ENCODE results near the gene MAP7D1.
"Not testable (repeated sequence)": the region's sequence is repeated elsewhere in the genome, so short reads cannot be mapped to it uniquely, and the experiment has no call there.

The MAP7D1 gene

DNA sequence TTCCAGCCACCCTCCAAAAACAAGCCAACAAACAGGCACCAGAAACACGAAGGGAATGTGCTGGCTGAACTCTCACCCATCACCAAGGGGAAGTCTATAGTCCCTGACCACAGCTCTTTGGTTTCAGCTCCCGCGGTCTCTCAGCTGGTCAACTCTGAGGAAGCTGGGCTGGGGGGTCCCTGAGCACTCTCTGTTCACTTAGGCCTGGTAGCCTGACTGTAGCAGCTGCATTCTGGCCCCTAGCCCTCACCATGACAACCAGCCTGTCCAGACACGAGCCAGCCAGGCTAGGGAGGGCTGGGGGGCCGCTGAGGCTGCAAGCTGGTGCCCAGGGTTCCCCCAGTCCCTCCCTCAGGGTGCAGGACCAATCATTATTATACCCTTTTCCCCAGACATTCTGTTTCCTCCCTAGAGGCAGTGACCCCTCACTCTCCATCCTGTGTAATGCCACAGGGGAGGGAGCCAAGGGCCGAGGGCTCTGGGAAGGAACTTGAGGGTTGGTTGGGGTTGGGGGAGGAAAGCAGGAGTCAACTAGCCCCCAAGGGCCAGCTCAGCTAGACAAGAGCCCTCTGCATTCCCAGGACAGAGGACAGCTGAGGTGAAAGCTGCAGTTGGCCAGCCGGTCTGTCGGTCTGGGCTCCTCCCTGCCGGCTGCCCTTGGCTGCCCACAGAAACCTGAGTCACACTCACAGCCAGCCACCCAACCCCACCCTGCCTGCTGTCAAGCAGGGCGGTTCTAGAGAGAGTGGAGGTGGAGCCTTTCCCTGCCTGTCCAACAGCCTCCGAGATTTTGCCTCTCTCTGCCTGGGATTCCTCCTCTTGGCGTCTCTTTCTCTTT lies 5.4 kb upstream of the MAP7D1 start:
- in situ Hi-C loops (cut with HindIII; ENCODE audit: low sequenced_read_pairs) = no loop called here

DNA sequence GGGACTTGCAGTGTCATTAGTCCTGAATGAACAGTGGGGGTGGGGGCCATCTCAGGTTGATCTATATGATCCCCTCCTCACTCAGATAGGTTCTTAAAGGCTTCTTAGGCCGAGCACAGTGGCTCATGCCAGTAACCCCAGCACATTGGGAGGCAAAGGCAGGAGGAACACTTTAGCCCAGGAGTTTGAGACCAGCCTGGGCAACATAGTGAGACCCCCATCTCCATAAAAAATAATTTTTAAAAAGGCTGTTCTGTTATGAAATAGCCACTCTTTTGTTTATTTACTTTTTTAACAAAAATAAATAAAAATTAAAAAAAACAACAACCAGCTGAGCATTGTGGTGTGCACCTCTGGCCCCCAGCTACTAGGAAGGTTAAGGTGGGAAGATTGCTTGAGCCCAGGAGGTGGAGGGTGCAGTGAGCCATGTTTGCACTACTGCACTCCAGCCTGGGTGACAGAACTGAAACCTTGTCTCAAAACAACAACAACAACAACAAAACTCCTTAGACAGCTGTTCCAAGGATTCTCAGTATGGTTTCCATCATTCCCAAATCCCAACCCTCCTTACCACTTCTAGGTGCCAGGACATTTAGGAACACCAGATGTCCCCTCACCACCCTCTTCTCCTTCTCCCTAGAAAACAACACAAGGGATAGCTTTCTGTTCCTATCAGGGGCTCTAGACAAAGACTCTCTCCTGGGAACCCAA lies 4.7 kb upstream of the MAP7D1 start:
- in situ Hi-C loops (cut with HindIII; ENCODE audit: low sequenced_read_pairs) = no loop called here

DNA sequence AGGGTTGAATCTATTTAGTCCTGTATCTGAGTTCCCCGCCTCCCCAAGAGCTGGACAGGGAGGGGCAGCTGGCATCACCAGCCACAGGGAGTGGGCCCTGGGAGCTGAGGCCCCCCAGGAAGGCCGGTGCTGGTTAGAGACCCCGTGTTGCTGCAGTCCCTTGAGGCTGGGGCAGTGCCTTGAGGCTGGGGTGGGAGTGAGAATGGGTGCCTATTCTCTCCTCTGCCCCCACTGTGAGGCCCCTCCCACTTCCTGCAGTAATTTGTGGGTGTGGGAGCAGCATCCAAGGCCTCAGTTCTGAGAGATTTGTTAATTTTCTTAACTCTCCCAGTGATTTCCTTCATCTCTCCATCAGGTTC lies 4.1 kb upstream of the MAP7D1 start:
- in situ Hi-C loops (cut with HindIII; ENCODE audit: low sequenced_read_pairs) = no loop called here

DNA sequence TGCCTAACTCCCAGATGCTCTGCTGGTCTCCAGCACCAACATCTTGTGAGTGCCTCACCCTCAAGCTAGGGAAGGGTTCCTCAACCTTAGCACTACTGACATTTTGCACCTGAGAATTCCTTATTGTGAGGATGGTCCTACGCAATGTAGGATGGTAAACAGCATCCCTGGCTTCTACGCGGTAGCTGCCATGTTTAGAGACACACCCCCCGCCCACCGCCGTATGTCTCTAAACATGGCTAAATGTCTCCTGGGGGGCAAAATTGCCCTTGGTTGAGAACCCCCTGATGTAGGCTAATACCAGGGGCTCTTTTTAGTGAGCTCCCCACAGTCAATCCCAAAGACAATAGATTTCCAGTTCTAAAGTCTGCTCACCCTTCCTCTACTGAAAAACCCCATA lies 2.5 kb upstream of the MAP7D1 start:
- in situ Hi-C loops (cut with HindIII; ENCODE audit: low sequenced_read_pairs) = no loop called here

DNA sequence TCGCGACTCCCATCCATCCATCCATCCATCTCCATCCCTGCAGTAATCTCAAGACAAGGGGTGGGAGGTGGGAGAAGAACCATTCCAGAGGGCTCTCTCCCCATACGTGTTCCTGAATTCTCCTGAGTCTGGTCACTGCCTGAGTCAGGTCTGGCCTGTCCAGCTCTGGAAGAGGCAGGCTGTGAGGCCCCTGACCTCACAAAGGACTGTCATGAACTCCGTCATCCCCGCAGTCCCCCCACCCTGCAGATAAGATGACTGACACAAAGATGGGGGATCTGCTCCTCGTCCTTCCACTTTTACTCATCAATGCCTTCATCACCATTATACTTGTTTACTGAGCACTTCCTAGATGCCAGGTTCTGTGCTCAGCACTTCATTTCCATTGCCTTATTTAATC lies 1.6 kb upstream of the MAP7D1 start:
- in situ Hi-C loops (cut with HindIII; ENCODE audit: low sequenced_read_pairs) = no loop called here

DNA sequence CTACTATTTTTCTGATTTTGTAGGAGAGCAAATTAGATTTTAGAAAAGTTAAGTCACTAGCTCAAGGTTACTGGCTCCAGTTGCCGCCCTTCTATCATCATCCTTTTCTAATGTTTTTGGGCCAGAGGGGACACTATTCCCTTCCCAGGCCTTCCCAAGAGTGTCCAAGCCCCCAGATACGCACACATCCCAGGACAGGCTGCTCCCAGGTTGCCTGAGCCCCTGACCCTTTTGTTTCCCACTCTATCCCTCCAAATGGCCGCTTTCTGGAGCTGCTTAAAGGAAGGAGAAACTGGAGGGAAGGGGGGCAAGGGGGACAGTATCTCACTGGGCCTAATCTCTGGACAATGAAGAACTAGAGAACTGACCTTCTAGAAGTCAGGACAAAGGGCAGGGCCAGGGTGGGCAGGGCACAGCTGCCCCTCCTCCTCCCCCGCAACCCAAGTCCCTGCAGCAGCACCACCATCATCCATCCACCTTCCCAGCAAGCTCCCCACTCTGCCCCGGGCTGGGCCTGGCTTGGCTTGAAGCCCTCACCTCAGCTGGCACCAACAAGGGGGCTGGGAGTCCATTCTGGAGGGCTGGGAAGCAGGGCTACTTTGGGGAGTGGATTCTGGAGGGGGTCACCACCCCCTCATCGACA lies 1.1 kb upstream of the MAP7D1 start:
- in situ Hi-C loops (cut with HindIII; ENCODE audit: low sequenced_read_pairs) = no loop called here

DNA sequence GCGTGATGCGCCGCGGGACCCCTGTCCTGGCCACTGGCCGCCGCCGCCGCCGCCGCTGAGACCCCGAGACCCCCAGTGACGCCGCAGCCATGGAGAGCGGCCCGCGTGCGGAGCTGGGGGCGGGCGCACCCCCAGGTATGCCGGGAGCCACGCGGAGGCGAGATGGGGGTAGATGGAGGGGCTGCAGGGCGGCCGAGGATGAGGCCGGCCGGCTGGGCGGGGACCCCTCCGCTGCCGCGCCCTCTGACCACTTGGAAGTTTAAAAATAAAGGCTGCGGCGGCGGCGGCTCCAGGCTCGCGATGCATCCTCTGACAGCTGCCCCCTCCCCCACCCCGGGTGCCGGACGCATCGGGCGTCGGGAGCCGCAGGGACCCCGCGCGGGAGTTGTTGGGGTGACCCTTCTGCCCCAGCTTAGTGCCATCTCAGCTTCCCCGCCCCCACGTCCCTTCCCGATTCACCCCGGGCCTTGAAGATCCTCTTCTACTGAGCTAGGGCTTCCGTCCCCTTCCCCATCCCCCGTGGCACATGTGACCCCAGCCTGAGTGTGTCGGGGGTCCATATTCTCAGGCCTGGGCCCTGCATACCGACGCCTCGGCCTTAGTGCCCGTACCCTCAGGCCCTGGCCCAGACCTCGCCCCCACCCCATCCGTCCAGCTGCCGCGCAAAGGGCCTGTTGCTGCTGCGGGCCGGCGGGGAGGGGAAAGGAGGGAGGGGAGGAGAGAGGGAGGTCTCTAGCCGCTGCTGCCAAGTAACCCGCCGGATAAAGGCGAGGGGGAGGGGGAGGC lies 562 bp downstream of the MAP7D1 start:
- in situ Hi-C loops (cut with HindIII; ENCODE audit: low sequenced_read_pairs) = no loop called here

DNA sequence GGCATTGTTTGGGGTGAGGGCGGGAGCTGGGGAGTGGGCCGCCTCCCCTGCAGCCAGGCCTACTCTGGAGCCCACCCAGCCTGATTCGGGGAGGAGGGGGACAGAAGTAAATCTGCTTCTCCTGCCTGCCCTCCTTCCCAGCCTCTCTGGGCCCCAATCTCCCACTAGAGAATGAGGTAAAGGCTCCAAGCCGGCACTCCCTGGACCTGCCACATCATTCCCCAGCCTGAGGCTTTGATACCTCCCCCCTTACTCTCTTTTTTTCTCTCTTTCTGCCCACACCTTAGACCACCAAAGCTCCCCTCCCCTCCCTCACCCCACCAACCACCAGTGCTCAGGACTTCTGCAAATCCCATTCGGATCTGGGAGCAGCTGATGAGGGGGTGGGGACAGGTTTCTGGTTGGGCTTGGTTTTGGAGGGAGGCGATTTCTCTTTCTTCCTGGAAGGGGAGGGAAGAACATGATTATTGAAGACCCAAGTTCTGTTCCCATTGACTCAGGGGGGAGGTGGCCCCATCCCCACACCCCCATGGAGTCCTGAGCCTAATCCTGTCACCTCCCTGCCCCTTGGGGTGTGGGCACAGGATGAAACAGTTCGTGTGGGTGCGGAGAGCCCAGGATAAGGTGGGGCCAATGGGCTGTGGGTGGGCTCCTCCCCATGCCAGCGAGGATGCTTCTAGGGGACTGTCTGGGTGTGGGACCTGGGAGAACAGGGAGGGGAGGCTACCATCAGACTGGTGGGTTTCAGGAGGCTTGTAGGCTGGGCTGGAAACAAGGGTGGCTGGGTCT lies 1.3 kb downstream of the MAP7D1 start:
- in situ Hi-C loops (cut with HindIII; ENCODE audit: low sequenced_read_pairs) = no loop called here

DNA sequence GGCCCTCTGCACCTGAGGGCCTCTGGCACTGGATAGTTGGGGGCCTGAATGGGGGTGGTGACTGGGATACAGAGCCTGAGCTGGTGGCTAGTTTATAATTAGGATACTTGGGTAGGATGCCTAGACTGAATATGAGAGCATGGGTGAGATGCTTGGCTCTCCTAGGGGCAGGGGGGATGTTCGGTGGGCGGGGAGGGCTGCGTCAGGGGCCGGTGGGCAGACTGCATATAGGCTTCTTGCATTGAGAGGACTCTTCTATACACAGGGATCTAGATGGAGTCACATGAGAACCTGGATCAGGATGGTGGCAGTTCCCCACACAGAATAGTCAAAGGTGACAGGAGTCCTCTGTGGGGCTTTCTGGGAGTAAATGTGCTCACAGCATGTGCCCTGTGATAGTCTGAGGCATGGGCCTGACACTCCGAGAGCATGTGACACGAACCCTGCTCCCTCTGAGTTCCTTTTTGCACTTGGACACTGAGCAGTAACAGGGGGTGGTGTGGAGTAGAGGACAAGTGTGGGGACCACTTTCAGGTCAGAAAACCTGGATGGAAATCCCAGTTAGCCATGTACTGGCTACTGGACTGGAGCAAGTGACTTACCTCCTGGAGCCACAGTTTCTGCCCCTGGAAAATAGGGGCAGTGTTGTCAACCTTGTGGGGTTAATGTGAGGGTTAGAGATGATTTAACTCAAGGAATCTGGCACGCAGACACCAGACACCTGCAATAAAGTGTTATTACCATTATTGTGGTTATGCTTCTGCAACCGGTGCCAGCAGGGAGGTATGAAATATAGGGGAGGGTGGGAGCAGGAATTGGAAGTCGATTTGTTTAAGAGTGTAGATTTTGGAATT lies 2.2 kb downstream of the MAP7D1 start:
- in situ Hi-C loops (cut with HindIII; ENCODE audit: low sequenced_read_pairs) = no loop called here

DNA sequence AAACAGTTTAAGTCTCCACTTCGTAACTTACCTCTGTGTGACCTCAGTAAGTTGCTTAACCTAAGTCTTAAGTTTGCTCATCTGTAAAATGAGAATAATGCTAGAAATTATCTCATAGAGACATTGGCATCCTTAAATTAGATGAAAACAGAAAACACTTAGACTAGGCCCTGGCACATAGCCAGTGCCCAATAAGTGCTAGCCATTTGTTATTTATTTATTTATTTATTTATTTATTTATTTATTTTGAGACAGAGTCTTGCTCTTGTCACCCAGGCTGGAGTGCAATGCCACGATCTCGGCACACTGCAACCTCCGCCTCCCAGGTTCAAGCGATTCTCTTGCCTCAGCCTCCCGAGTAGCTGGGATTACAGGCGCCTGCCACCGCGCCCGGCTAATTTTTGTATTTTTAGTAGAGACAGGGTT lies 2.9 kb downstream of the MAP7D1 start:
- in situ Hi-C loops (cut with HindIII; ENCODE audit: low sequenced_read_pairs) = not testable (repeated sequence)

DNA sequence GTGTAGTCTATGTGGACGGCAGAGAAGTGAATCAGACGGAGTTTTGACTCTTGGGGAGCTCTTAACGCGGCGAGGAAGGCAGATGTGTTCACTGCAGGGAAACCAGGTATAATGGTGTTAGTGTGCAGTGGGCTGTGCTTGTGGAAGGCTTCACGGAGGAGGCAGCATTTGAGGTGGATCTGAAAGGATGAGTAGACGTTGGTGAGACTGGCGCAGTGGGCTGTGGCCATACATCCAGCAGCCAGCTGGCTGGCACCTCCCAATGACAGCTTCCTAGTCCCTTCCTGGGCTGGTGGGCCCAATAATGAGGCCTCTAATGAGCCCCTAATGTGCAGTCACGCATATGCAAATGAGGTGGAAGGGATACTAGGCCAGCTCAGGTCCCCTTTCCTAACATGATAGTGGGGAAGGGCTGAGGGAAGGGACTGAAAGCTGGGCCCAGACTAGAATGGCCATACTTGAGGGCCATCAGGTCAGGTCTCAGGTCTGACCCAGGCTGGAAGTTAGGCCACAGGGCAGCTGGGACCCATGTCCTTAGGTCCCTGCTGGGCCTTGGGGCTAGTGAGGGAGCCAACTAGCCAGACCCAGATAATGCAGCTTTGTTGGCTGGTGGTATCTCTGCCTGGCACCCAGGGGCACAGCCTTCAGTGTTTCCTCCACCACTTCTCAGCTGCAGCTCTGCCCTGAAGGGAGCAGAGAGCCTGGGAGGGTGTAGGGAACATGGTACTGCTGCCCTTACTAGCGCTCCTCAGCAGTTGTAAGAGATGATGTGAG lies 3.8 kb downstream of the MAP7D1 start:
- in situ Hi-C loops (cut with HindIII; ENCODE audit: low sequenced_read_pairs) = no loop called here

DNA sequence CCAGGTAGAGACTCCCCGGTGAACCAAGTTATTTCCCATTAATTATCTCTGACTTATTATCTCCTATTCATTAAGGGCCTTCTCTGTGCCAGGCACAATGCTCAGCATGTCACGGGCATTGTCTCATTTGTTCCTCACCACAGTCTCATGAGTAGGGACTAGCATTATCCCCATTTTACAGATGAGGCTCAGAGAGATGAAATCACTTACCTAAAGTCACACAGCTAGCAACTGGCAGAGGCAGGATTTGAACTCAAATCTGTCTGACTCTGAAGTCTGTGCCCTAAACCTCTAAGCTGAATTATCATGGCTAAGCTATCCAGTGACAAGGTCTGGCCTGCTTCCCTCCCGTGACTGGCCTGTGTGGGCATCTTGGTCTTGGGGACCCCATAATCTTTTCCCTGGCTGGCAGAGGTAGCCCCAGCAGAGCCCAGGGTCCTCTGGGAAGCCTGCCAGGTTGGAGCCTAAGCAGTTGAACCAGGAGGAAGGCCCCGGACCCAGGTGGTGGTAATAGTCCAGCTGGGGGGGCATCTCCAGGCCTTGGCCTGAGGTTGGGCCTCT lies 4.5 kb downstream of the MAP7D1 start:
- in situ Hi-C loops (cut with HindIII; ENCODE audit: low sequenced_read_pairs) = no loop called here

DNA sequence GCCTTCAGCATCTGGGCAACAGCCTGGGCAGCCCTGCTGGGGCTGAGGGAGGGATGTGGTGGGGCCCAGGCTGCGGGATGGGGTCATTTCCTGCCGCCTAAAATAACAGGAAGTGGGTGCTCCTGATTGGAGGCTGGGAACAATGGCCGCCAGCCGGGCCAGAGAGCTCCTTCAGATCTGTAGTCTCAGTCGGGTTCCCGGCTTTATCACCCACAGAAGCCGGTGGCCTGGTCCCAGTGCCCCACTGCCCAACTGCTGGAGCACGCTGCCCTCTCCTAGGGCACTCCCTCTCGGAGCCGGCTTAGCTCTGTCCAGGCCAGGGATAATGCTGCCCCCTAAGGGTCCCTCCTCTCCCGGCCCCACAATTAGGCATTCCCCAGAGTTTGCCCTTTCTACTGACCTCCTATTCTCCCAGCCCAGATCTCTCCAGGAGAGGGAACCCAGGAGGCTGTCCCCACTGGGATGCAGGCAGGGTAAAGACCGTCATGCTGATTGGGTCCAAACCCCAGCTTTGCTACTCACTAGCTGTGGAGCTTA lies 5.1 kb downstream of the MAP7D1 start:
- in situ Hi-C loops (cut with HindIII; ENCODE audit: low sequenced_read_pairs) = no loop called here

DNA sequence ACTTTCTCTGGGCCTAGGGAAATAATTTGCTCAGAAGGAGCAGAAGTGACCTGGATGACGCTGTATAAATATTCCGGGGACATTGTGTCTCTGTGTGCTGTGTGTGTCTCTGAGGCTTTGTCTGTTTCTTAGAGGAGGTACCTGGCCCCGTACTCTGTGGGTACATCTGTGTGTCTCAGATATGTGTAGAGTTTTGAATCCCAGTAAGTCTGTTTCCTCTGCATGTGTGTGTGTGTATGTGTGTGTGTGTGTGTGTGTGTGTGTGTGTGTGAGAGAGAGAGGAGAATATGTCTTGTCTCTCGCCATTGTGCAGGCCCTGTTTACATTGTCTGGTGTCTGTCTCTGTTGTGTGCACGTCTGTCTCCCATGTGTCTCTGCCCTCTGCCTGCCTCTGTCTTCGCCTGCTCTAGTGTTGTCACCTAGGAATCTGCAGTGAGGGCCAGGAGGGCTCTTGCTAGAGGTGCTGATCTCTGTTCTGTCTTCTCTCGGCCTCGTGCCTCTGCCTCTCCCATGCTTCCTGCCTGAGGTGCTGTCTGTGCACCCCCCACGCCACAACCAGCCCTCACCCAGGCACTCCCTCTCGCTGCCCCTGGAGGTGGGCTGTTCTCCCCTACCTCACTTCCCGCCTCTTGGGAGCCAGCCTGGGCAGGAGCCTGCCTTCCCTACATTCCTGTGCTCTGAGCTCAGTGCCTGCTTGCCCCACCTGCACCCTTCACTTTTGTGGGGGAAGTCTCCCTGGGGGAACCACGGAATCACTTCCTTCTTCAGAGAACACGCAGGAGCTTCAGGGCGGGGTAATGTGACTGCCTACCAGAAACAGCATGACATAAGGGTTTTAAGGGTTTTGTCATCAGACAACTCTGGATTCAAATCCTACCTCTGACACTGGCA lies 5.9 kb downstream of the MAP7D1 start:
- in situ Hi-C loops (cut with HindIII; ENCODE audit: low sequenced_read_pairs) = no loop called here

DNA sequence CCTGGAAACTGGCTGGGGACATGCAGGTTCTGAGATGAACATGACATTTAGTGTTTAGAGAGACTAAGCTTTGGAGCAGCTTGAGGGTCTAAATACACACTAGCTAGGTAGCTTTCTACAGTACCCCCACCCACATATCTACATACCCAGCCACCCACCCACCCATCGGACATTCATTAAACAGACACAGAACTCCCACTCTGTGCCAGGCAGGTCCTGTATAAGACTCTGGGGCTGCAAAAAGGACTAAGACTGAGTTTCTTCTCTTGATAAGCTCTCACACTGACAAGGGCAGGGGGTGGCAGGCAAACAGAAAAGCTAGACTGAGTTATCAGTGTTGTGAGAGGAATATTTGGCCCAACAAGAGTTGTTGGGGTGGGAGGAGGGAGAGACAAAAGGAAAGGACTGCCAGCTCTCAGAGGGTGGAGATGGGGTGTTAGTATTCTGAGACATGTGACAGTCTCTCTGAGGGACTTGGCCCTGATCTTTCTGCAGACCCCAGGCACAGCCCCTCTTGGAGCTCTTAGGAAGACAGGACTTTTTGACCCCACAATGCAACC lies 6.8 kb downstream of the MAP7D1 start:
- in situ Hi-C loops (cut with HindIII; ENCODE audit: low sequenced_read_pairs) = no loop called here

DNA sequence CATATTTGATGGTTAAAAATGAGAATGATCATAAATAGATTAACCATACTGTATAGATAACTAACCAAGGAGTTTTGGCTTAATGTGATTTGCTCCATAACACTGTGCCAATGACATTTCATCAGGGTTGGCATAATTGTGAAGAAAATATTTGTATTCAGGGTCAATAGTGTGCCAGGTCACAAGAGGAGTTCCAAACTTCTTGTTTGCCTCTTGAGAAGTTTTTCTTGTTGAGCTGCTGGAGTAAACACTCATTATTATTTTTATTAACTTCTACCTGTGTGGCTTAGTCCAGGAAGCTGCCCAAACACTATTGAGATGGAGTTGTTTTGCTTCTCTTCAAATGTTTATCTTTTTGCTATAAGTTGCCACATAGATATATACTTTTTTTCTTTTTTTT lies 7.5 kb downstream of the MAP7D1 start:
- in situ Hi-C loops (cut with HindIII; ENCODE audit: low sequenced_read_pairs) = no loop called here

DNA sequence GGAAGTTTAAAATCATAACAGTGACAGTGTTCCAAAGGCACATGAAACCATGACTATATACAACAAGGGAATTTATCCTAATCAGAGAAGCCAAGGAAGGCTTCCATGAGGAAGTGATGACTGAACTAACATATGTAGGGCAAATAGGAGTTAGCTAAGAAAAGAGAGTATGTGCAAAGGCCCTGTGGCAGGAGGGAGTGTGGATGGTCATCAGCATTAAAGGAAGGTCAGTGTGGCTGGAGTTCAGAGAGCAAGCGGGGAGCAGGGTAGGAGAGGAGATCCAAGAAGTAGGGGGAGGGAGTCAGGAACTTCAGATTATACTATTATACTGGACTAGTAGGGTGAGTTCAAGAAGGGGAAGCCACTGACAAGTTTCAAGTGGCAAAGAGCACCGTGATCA lies 8.4 kb downstream of the MAP7D1 start:
- in situ Hi-C loops (cut with HindIII; ENCODE audit: low sequenced_read_pairs) = no loop called here

All from endothelial cell of hepatic sinusoid (primary cell).